HG02588 (cell line): ENCODE measurements around the gene SPATA31C1.
"Not testable (repeated sequence)": the region's sequence is repeated elsewhere in the genome, so short reads cannot be mapped to it uniquely, and the experiment has no call there.

Experiments
- ATAC-seq: cut with Tn5 transposase; IDR thresholded peaks from one replicate; pipeline ENCODE4 v1.9.1; 2021; ENCODE audit warnings: mild to moderate bottlenecking, moderate library complexity; ENCODE audit not compliant: unreplicated experiment

SPATA31C1 gene

DNA sequence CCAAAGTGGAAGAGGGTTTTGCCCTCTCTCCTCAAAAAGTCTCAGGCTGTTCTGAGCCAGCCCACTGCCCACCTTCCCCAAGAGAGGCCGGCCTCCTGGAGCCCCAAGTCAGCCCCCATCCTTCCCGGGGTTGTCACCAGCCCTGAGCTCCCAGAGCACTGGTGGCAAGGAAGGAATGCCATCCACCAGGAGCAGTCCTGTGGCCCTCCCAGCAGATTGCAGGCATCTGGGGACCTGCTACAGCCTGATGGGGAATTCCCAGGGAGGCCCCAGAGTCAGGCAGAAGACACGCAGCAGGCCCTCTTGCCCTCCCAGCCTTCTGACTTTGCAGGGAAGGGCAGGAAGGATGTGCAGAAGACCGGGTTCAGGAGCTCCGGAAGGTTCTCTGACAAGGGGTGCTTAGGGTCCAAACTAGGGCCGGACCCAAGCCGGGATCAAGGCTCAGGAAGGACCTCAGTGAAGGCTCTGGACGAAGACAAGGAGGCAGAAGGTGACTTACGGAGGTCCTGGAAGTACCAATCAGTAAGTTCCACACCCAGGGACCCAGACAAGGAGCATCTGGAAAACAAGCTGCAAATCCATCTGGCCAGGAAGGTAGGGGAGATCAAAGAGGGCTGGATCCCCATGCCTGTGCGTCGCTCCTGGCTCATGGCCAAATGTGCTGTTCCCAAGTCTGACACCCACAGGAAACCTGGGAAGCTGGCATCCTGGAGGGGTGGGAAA lies 31.4 kb upstream of the SPATA31C1 start:
- ATAC-seq: no peak

- ATAC-seq: no peak
Measured at GRCh38 chr9:87886933-87887505, 30.7 kb upstream of the SPATA31C1 start.

DNA sequence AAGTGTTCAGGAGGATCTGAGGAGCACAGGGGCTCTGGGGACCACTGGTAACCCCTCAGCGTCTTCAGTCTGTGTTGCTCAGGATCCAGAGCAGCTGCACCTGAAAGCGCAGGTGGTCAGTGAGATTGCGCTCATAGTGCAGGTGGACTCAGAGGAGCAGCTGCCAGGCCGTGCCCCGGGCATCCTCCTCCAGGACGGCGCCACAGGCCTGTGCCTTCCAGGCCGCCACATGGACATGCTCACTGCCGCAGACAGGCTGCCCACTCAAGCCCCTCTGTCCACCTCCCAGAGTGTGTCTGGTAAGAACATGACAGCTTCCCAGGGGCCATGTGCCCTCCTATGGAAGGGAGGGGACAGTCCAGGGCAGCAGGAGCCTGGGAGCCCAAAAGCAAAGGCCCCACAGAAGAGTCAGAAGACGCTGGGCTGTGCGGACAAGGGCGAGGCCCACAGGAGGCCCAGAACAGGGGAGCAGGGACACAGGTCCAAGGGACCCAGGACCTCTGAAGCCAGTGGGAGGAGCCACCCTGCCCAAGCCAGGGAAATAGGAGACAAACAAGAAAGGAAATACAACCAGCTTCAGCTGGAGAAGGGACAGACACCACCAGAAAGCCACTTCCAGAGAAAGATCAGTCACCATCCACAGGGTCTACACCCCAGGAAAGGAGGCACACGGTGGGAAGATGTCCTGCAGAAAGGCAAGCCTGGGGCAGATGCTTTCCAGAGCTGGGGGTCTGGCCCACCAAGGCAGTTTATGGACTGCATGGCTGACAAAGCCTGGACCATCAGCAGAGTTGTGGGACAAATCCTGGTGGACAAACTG lies 29.9 kb upstream of the SPATA31C1 start:
- ATAC-seq: no peak

DNA sequence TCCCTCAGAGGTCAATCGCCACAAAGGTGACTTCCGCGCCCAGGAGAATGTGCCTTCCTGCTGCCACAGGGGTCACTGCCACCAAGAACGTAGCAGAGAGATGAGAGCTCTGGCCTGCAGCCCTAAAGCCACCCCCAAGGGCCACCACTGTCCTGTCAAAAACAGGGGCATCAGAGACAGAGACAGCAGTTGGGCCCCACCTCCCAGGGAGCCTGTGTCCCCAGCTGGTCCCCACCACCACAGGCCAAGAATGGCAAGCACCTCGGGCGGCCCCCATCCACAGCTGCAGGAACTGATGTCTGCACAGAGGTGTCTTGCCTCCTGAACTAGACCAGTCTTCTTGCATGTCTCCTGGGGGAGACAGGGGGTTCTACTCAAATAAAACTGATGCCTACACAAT lies 29.3 kb upstream of the SPATA31C1 start:
- no peak for ATAC-seq

DNA sequence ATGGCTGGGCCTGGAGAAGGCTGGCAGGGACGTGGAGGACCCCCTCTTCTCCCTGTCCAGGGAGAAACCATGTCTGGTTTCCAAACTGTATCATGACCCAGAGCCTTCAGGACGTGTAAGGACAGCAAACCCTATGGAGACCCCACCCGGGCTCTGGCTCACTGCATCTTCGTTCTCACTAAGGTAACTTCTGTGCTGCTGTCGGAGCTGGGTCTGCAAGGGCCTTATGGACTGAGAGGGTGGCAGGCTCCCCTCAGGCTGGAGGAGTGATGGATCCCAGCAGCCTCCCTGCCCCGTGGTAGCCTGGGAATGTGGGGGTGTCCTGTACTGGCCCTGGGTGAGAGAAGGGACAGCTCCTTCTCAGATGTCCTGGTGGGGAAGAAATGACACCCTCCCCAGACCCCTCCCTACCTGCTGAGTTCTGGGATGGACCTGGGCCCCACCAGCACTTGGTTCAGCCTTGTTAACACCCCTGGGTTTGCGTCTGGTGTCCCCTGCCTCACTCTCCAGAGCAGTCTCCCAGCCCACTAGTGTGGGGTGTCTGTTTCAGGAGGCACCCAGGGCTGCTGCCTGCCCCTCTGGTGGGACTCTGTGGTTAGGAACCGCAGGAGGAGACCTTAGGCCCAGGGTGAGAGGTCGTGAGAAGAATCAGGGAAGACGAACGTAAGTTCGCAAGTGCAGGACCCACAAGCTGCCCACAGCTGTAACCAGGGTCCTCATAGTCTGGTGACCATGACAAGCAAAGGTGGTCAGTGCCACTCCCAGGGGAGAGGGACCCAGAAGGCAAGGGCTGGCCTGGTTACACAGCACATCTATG lies 28.5 kb upstream of the SPATA31C1 start:
- no peak for ATAC-seq

GRCh38 chr9:87889882-87890252 lies 27.9 kb upstream of the SPATA31C1 start:
- ATAC-seq: no peak

GRCh38 chr9:87890837-87891236 lies 26.9 kb upstream of the SPATA31C1 start:
- no peak for ATAC-seq

DNA sequence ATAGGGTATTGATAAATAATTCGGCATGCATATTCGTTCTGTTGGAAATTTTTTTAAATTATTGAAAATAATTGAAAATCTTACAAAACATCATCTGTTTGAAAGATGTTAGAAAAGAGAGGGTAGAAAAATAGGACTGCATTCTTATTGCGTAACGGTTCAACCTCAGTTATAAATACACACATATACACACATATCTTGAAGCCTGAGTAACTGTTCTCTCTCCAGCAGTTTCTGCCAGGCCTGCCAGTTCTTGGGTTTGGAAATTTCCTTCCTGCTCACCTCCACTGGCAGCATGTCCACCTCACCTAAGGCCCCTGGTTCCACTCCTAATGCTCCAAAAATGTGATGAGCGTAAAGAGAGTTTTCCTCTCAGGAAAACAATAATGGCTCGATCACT lies 26.0 kb upstream of the SPATA31C1 start:
- no peak for ATAC-seq

GRCh38 chr9:87892956-87893355 lies 24.8 kb upstream of the SPATA31C1 start:
- no peak for ATAC-seq

DNA sequence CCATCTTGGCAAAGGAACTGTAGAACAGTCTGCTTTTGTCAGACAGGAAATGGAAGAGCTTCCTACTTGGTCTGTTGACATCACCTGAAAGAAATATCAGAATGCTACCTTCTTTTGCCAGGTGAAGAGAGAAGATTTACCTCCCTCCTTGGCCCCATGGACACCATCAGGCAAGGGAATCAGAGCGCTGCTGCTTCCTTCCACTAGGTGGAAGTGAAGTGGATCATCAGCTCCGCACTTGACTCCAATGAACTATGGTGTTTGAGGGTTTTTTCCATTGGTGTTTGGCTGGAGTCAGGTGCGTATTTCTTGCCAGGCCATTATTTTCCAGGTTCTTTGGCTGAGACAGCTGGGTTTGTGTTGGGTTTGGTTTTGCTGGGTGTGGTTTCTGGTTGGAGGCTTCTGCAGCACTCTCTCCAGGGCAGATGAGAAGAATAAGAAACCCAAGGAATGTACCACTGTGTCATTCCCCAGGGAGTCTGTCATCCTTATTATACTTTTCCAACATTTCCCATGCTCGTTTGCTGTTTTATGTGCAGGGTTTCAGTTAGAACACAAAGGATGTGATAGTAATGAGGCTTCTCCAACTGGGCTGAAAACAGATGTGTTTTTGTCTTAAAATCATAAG lies 22.6 kb upstream of the SPATA31C1 start:
- no peak for ATAC-seq

- no peak for ATAC-seq
Measured at GRCh38 chr9:87896891-87897290, 20.9 kb upstream of the SPATA31C1 start.

DNA sequence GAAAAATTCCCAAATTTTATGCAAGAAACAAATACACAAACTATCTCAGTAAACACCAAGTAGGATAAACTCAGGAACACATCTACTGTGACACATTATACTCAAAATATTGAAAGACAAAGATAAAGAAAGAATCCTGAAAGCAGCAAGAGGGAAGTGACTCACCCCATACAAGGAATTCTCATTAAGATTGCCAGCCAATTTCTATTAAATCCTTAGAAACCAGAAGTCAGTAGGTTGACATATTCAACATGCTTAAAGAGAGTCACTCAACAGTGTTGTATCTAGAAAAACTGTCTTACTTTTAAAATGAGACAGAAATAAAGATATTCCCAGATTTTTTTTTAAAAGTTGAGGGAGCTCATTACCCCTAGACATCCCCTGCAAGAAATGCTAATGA lies 19.6 kb upstream of the SPATA31C1 start:
- no peak for ATAC-seq

GRCh38 chr9:87902371-87902770 lies 15.4 kb upstream of the SPATA31C1 start:
- ATAC-seq: not testable (repeated sequence)

- ATAC-seq: no peak
Measured at GRCh38 chr9:87909310-87910041, 8.3 kb upstream of the SPATA31C1 start.

GRCh38 chr9:87910821-87911220 lies 6.9 kb upstream of the SPATA31C1 start:
- ATAC-seq: no peak

- not testable (repeated sequence) for ATAC-seq
Measured at GRCh38 chr9:87919013-87919412, 1.3 kb downstream of the SPATA31C1 start.

DNA sequence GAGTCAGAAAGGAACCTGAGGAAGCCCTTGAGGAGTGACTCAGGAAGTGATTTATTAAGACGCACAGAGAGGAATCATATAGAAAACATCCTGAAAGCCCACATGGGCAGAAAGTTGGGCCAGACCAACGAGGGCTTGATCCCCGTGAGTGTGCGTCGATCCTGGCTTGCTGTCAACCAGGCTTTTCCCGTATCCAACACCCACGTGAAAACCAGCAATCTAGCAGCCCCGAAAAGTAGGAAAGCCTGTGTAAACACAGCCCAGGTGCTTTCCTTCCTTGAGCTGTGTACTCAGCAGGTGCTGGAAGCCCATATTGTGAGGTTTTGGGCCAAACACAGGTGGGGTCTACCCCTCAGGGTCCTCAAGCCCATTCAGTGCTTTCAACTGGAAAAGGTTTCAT lies 3.8 kb downstream of the SPATA31C1 start:
- ATAC-seq: not testable (repeated sequence)

- ATAC-seq: not testable (repeated sequence)
Measured at GRCh38 chr9:87923012-87923411, 5.2 kb downstream of the SPATA31C1 start.

DNA sequence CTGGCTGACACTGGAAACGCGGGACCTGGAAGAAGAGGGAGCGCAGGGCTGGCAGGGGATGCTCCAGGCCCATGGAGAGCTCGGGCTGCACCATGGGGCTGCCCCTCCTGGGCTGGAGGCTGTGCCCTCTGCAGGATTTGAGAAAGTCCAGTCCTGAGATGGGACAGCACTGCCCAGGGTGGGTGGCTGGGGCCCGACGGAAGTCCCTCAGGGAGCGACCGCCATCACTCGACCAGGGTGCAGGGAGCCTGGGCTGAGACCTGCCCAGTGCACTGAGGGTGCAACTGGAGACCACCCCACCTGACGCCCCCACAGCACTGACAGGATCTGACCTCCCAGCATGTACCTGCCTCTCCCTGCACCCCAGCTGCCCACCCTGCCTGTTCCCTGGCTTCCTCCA lies 7.1 kb downstream of the SPATA31C1 start:
- not testable (repeated sequence) for ATAC-seq

DNA sequence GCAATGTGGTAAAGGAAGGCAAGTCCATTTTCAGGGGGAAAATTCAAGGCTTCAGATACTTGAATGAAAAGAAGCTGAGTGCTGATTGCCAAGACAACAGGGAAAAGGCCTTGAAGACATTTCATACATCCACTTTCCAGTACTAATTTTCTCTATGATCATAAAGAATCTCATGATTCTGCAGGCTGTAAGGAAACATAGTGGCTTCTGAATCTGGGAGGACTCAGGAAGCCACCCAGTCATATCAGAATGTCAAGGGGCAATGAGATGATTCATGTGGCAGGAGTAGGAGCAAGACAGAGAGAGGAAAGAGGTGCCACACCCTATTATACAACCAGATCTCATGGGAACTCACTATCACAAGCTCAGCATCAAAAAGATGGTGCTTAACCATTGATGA lies 11.4 kb downstream of the SPATA31C1 start:
- ATAC-seq: not testable (repeated sequence)
